Adrenal gland (tissue), 5 donors: ENCODE measurements around the gene CLEC10A.

Experiments
- CTCF ChIP-seq, 6 experiments: fragments of 450-650 bp in 4 of 6; fragments of 200-600 bp in 2 of 6; sonication (generic) in 1 of 6; IDR thresholded peaks; 1 replicate in 5 of 6; 2 replicates in 1 of 6; pipeline versions ENCODE4 v1.5.1 to v1.8.0; 2016 to 2021; ENCODE audit warnings: antibody characterized with exemption in 6 of 6, mild to moderate bottlenecking in 2 of 6, moderate library complexity in 1 of 6
- POLR2A ChIP-seq, 2 donors: fragments of 450-650 bp; IDR thresholded peaks; one replicate each; pipeline ENCODE4 v1.6.1; 2017; ENCODE audit warnings: antibody characterized with exemption in 2 of 2, mild to moderate bottlenecking in 2 of 2, moderate library complexity in 1 of 2
- donor health status: DM: no; HTN: no; CAD: no.

DNA sequence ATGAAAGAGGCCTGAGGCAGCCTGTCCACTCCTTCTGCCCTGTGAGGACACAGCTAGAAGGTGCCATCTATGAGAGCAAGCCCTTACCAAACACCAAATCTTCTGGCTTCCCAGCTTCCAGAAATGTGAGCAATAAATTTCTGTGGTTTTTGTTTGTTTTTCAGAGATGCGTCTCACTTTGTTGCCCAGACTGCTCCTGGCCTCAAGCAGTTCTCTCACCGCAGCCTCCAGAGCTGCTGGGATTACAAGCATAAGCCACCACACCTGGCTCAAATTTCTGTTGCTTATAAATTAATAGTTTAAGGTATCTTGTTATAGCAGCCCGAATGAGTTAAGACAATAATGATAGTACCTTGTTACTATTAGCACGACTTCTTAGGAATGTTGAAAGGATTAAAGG lies 23.7 kb downstream of the CLEC10A start:
- TF ChIP-seq CTCF (IDR thresholded peaks at IDR 0.05) (no peak), POLR2A (IDR thresholded peaks at IDR 0.05) (no peak)
